HG03558 (cell line): ENCODE results near the gene CARD11.

Experiments used
- ATAC-seq: cut with Tn5 transposase; IDR thresholded peaks from one replicate; pipeline ENCODE4 v1.9.1; 2021; ENCODE audit warnings: moderate number of reproducible peaks; ENCODE audit not compliant: unreplicated experiment; ENCODE audit errors: extremely low read depth

Gene CARD11

GRCh38 chr7:2864204-2864985 lies 179.3 kb downstream of the CARD11 start:
- ATAC-seq = no peak

GRCh38 chr7:2863461-2864066 lies 180.1 kb downstream of the CARD11 start:
- peak; percentile 88 for ATAC-seq

- no peak for ATAC-seq
These were observed 180.8 kb downstream of the CARD11 start for GRCh38 chr7:2862831-2863361.

- ATAC-seq = no peak
These were observed 182.2 kb downstream of the CARD11 start for GRCh38 chr7:2861509-2861908.

- ATAC-seq = no peak
These were observed 183.0 kb downstream of the CARD11 start for GRCh38 chr7:2860627-2861133.

- ATAC-seq = no peak
These were observed 183.7 kb downstream of the CARD11 start for GRCh38 chr7:2859952-2860351.

GRCh38 chr7:2858621-2859020 lies 185.0 kb downstream of the CARD11 start:
- ATAC-seq = no peak

- ATAC-seq = no peak
These were observed 187.1 kb downstream of the CARD11 start for GRCh38 chr7:2856388-2857169.
